Choroid plexus epithelial cell (primary cell): Measurements from ENCODE around the gene LDAF1.

Source experiments
- DNase-seq: peaks from one replicate; pipeline ENCODE4 v3.0.0-alpha.2; 2010; ENCODE audit warnings: low read depth
- H3K4me3 ChIP-seq: 2 replicates; pipeline ENCODE4 v1.5.1; 2011; ENCODE audit warnings: low read depth, mild to moderate bottlenecking, control low read depth, low read length, moderate library complexity
- CTCF ChIP-seq: conservative IDR thresholded peaks from 2 replicates; pipeline ENCODE4 v1.5.1; 2011; ENCODE audit warnings: low read depth, mild to moderate bottlenecking, control low read depth, inconsistent platforms, low read length, moderate library complexity

LDAF1 gene

GRCh38 chr16:21156767-21157467 is 1.6 kb upstream of the LDAF1 start:
- DNase-seq, result peak; percentile 74
- TF ChIP-seq CTCF, result peak; percentile 74
- no peak overlapping the region for H3K4me3 ChIP-seq

GRCh38 chr16:21157632-21158031 is 842 bp upstream of the LDAF1 start:
- no peak for DNase-seq
- no peak for TF ChIP-seq CTCF
- H3K4me3 ChIP-seq, result no peak overlapping the region

GRCh38 chr16:21159281-21159951 is 942 bp downstream of the LDAF1 start:
- TF ChIP-seq CTCF, result no peak
- peak overlapping the region; percentile 77 for H3K4me3 ChIP-seq
- no peak for DNase-seq

GRCh38 chr16:21160276-21160675 is 1.8 kb downstream of the LDAF1 start:
- no peak for TF ChIP-seq CTCF
- DNase-seq, result no peak
- no peak overlapping the region for H3K4me3 ChIP-seq

- DNase-seq, result peak; percentile 27
- no peak overlapping the region for H3K4me3 ChIP-seq
- no peak for TF ChIP-seq CTCF
Observed at GRCh38 chr16:21161211-21161610, 2.7 kb downstream of the LDAF1 start.

- H3K4me3 ChIP-seq, result no peak overlapping the region
- no peak for DNase-seq
- TF ChIP-seq CTCF, result no peak
Observed at GRCh38 chr16:21162661-21163151, 4.2 kb downstream of the LDAF1 start.
